Measurements from ENCODE around the gene CPLANE2.
"Not testable (repeated sequence)": the region's sequence is repeated elsewhere in the genome, so short reads cannot be mapped to it uniquely, and the experiment has no call there.

CPLANE2 gene

GRCh38 chr1:16229976-16230740 is 6.8 kb downstream of the CPLANE2 start:
- no peak for DNase-seq

DNA sequence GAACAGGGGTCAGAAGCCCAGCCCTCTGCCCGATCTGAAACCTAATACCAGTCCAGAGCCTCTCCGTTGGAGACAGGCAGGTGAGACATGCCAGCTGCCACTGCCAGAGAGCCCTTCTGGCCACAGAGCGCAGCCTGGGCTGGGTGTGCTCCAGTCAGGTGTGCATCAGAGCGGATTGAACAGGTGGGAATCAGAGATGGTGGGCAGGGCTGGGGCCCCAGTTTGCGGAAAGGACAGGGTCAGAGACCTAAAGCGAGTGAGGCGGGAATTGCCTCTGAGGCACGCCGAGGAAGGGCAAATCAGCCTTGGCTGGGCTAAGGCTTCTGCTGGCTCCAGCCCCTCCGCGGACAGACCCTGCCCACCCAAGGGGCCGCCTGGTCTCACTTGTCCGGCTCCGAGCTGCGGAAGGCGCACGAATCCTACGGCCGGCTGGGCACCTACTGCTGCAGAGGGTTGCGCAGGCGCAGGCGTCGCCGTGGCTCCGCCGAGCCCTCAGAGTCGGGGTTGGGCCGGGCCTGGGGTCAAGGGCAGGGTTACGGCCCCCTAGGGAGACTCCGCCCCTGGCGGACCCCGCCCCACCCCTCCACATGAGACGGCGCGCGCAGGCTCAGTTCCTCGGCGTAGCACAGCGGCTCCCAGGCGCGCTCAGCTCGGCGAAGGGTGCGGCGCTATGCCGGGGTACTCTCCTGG is 10.3 kb downstream of the CPLANE2 start:
- DNase-seq: no peak

- no peak for DNase-seq
Observed at GRCh38 chr1:16226129-16226489, 10.9 kb downstream of the CPLANE2 start.

GRCh38 chr1:16224472-16224871 is 12.5 kb downstream of the CPLANE2 start:
- no peak for DNase-seq

DNA sequence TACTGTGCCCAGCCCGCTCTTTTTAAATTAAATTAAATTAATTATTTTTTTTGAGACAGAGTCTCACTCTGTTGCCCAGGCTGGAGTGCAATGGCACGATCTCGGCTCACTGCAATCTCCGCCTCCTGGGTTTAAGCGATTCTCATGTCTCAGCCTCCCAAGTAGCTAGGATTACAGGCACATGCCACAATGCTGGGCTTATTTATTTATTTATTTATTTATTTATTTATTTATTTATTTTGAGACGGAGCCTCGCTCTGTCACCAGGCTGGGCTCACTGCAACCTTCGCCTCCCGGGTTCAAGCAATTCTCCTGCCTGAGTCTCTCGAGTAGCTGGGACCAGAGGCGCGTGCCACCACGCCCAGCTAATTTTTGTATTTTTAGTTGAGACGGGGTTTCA is 14.3 kb downstream of the CPLANE2 start:
- DNase-seq: not testable (repeated sequence)

DNA sequence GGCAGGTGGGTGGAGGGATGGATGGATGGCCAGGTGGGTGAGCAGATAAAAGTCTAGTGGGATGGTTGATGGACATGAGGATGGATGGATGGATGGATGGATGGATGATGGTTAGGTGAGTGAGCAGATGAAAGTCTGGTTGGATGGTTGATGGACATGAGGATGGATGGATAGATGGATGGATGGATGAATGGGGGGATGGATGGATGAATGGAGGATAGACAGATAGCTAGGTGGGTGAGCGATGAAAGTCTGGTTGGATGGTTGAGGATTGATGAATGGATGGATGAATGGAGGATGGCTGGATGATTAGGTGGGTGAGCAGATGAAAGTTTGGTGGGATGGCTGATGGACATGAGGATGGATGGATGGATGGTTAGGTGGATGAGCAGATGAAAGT is 15.5 kb downstream of the CPLANE2 start:
- DNase-seq: no peak

DNA sequence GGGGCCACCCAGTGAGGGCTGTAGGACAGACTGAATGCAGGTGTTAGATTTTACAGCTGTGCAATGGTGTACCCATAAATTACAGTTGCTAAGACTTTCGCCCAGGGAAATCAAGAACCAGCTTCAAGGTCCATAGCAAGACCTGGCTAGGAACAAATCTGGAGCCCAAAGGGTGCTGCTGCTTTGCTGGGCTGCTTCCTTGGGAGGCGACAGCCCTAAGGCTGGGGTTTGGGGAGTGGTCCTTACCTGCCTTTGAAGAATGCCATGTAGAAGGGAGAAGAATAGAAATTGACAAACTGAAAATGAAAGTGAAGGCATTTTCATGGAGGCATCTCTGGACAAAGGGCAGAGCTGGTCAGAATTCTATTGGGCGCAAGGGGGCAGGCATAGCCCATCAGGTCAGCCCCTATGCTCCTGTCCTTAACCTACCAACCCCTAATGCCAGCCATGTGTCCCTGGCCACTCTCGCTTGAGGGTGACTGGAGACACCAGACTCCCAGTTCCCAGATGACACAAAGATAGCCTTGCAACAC is 16.9 kb downstream of the CPLANE2 start:
- no peak for DNase-seq

- no peak for DNase-seq
Observed at GRCh38 chr1:16218674-16219071, 18.3 kb downstream of the CPLANE2 start.

DNA sequence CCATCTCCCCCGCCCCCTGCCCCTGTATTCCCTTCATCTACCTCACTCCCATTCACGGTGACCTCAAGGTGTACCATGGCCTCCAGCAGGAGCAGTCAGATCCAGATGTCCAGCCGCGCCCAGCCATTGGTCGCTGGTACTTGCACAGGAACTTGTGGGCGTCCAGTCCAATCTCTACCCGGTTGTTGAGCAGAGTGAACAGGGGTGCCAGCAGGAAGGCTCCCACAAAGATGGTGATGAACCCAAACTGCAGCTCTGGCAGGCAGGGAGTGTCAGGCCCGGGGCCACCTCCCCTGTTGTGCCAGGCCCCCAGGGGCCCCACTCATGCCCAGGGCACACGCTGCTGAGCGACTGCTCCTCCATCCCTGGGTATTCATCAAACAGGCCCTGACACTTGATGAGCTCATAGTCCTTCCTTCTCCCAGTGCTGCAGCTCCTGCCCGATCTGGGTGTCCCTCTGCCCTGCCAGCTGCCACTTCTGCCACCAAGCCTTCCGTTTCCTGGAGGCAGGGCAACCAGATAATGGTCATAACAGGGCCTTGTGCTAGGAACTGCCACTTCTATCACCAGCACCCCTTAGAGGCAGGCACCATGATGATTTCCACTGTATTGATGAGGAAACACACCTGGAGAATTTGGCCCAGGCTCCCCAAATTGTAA is 18.8 kb downstream of the CPLANE2 start:
- no peak for DNase-seq

DNA sequence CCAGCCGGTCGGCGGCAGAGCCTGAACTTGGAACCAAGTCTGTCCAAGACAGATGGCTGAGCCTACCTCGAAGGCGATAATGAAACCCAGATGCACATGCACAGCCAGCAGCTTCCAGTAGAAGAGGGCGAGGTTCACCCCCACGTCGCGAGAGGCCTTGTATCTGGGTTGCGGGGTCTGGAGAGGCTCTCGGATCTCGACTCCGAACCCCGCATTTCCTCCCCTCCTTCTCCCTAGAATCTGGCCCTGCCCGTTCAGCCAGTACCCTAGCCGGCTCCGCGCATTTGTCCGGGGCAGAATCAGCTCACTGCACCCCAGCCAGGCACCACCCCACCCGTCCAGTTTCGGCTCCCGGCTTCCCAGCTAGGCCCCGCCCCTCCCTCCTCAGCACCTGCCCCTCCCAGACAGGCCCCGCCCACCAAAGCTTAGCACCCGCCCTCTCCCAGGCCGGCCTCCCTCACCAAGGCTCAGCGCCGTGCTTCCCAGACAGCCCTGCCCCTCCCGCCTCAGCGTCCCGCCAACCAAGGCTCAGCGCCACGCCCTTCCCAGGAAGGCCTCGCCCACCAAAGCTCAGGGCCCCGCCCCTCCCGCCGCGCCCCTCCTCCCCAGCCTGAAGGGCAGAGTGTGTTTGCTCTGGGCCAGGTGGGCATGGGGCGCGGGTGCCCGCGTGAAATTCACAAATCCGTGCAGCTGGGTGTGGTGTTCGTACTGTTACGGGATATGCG is 19.8 kb downstream of the CPLANE2 start:
- DNase-seq: no peak

GRCh38 chr1:16215882-16216753 is 20.9 kb downstream of the CPLANE2 start:
- no peak for DNase-seq

DNA sequence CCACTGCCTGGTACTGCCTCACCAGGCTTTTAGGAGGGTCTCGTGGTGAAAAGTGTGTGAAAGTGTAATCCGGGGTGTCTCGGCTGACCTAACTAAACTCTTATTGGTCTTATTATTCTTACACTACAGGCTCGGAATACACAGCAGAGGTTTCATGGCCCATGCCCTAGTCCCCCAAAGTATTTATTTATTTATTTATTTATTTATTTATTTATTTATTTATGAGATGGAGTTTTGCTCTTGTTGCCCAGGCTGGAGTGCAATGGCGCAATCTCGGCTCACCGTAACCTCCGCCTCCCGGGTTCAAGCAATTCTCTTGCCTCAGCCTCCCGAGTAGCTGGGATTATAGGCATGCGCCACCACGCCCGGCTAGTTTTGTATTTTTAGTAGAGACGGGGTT is 21.7 kb downstream of the CPLANE2 start:
- not testable (repeated sequence) for DNase-seq

- not testable (repeated sequence) for DNase-seq
Observed at GRCh38 chr1:16213544-16213943, 23.4 kb downstream of the CPLANE2 start.

- no peak for DNase-seq
Observed at GRCh38 chr1:16213013-16213412, 24.0 kb downstream of the CPLANE2 start.

- DNase-seq: no peak
Observed at GRCh38 chr1:16212251-16212961, 24.6 kb downstream of the CPLANE2 start, which contains the start of gene ARHGEF19. TSS of gene ARHGEF19 (minus strand) at chr1:16212652. CDS start at chr1:16209054, 3,598 bp downstream.

- no peak for DNase-seq
Observed at GRCh38 chr1:16211824-16212223, 25.2 kb downstream of the CPLANE2 start.

DNA sequence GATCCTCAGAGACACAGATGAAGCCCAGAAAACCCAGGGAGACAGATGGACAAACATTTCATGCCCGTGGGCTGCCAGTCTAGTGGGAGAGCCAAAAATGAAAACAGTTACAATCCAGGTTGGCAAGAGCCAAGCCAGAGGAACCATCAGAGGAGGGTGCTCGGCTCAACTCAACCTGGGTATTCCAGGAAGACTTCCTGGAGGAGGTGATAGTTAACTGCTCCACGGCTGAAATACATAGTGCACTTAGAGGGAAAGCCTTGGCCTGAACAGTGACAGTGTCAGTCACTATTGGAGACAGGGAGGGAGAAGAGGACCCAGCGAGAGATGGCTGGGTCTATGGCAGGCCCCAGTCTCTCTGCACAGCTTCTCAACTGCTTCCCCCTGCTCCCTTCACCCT is 26.4 kb downstream of the CPLANE2 start:
- no peak for DNase-seq

DNA sequence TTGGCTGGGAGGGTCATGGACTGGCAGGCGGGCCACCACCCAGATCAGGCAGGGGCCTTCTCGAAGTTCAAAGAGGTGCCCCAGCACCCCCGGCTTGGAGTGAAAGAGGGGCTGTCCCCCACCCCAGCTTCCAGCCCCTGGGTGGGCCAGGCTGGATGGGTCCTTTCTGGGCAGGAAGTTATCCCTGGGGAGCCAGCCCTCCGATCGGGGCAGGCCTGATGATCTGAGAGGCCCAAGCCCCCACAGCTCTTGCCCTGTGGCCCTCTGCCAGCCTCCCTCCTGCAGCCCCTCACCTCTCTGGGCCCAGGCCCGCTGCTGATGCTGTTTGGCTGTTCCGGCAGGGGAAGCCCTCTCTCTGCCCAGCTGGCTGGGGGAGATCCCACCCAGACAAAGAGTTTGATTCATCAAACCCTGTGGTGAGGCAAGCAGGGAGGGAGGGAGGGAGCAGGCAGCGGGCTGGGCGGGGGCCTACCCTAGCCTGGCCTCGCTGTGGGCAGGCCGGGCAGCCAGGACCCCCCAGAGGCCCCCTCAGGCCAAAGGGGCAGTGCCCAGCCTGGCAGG is 27.1 kb downstream of the CPLANE2 start:
- DNase-seq: no peak

- no peak for DNase-seq
Observed at GRCh38 chr1:16209132-16209846, 27.7 kb downstream of the CPLANE2 start.
